NT2/D1 (cell line): ENCODE measurements around the gene ATCAY.
"Not testable (repeated sequence)": the region's sequence is repeated elsewhere in the genome, so short reads cannot be mapped to it uniquely, and the experiment has no call there.

Experiments used
- DNase-seq: peaks from one replicate; pipeline ENCODE4 v3.0.0-alpha.2; 2011; ENCODE audit warnings: low read depth, low spot score
- H3K27me3 ChIP-seq: 2 replicates; pipeline ENCODE4 v1.6.0; 2011; ENCODE audit warnings: mild to moderate bottlenecking; ENCODE audit not compliant: insufficient read length, insufficient read depth
- H3K36me3 ChIP-seq: 2 replicates; pipeline ENCODE4 v1.6.1; 2011; ENCODE audit warnings: mild to moderate bottlenecking, low read length, mixed read lengths; ENCODE audit not compliant: insufficient read depth, insufficient read length
- H3K4me1 ChIP-seq: 2 replicates; pipeline ENCODE4 v1.5.1; 2011; ENCODE audit not compliant: insufficient read depth, insufficient read length
- H3K4me3 ChIP-seq: 2 replicates; pipeline ENCODE4 v1.5.1; 2011; ENCODE audit warnings: low read depth; ENCODE audit not compliant: insufficient read length
- H3K9ac ChIP-seq: 2 replicates; pipeline ENCODE4 v1.6.0; 2011; ENCODE audit warnings: low read depth; ENCODE audit not compliant: insufficient read length
- H3K9me3 ChIP-seq: 2 replicates; pipeline ENCODE4 v1.5.1; 2011; ENCODE audit warnings: mild to moderate bottlenecking, low read length; ENCODE audit not compliant: insufficient read depth
- SUZ12 ChIP-seq: IDR thresholded peaks from 2 replicates; pipeline ENCODE4 v1.6.1; 2011; ENCODE audit not compliant: insufficient read length, insufficient read depth; ENCODE audit errors: extremely low read depth
- YY1 ChIP-seq: IDR thresholded peaks from 2 replicates; pipeline ENCODE4 v1.6.1; 2011; ENCODE audit not compliant: insufficient read length, insufficient read depth
- ZNF274 ChIP-seq: IDR thresholded peaks from 2 replicates; pipeline ENCODE4 v1.6.1; 2011; ENCODE audit warnings: mild to moderate bottlenecking, low read depth, low read length

The ATCAY gene

GRCh38 chr19:3923096-3923758, 42.7 kb downstream of the ATCAY start:
- Histone ChIP-seq H3K9me3 (peaks cover 14% of the 10 kb centered on the region; the same call in 1 of the 2 replicates), H3K9ac (no peak overlapping the region), H3K27me3 (no peaks in the 10 kb centered on the region), H3K4me3 (no peak overlapping the region), H3K4me1 (no peaks in the 10 kb centered on the region), H3K36me3 (peaks cover 14% of the 10 kb centered on the region)
- DNase-seq: no peak
- TF ChIP-seq YY1 (no peak), ZNF274 (no peak), SUZ12 (no peak)

GRCh38 chr19:3923912-3924311, 43.4 kb downstream of the ATCAY start:
- DNase-seq: no peak
- Histone ChIP-seq H3K4me1 (no peaks in the 10 kb centered on the region), H3K27me3 (no peaks in the 10 kb centered on the region), H3K9ac (no peak overlapping the region), H3K9me3 (peaks cover 14% of the 10 kb centered on the region; the same call in 1 of the 2 replicates), H3K36me3 (peaks cover 12% of the 10 kb centered on the region), H3K4me3 (no peak overlapping the region)
- no peak for TF ChIP-seq YY1
- no peak for TF ChIP-seq SUZ12
- no peak for TF ChIP-seq ZNF274

- Histone ChIP-seq H3K27me3 (no peaks in the 10 kb centered on the region), H3K4me3 (no peak overlapping the region), H3K36me3 (no peaks in the 10 kb centered on the region), H3K9me3 (no peaks in the 10 kb centered on the region), H3K9ac (peak overlapping the region; percentile 50), H3K4me1 (peaks cover 8% of the 10 kb centered on the region)
- TF ChIP-seq ZNF274: no peak
- TF ChIP-seq YY1: no peak
- TF ChIP-seq SUZ12: no peak
- no peak for DNase-seq
These were observed 50.6 kb downstream of the ATCAY start for GRCh38 chr19:3931041-3931440.

GRCh38 chr19:3932931-3933810, 52.7 kb downstream of the ATCAY start, which contains the start of gene NMRK2:
Gene NMRK2 (plus strand): TSS chr19:3933069. CDS start chr19:3933672, 603 bp downstream.
- Histone ChIP-seq H3K9ac (peak within 1 kb of the TSS; percentile 86), H3K27me3 (no peaks in the 10 kb centered on the region), H3K4me3 (peak within 1 kb of the TSS; percentile 77), H3K4me1 (peaks cover 8% of the 10 kb centered on the region), H3K9me3 (no peaks in the 10 kb centered on the region), H3K36me3 (no peaks in the 10 kb centered on the region)
- no peak for TF ChIP-seq ZNF274
- no peak for TF ChIP-seq YY1
- TF ChIP-seq SUZ12: no peak
- peak; percentile 70 for DNase-seq

- H3K4me3 ChIP-seq: no peak overlapping the region
These were observed 56.3 kb downstream of the ATCAY start for GRCh38 chr19:3936506-3937442.

GRCh38 chr19:3938300-3938950, 57.9 kb downstream of the ATCAY start:
- not testable (repeated sequence) for H3K4me3 ChIP-seq, H3K4me1 ChIP-seq, H3K27me3 ChIP-seq, H3K36me3 ChIP-seq, H3K9me3 ChIP-seq, DNase-seq, H3K9ac ChIP-seq

More at GRCh38 chr19:3936506-3937442, 56.3 kb downstream of the ATCAY start:
- TF ChIP-seq SUZ12 (no peak), YY1 (no peak), ZNF274 (no peak)
- Histone ChIP-seq H3K36me3 (no peaks in the 10 kb centered on the region), H3K9me3 (no peaks in the 10 kb centered on the region), H3K4me1 (peaks cover 3% of the 10 kb centered on the region), H3K9ac (no peak overlapping the region), H3K27me3 (no peaks in the 10 kb centered on the region)
- DNase-seq: no peak
